ENCODE measurements around the gene C7orf25. TPM values are rescaled to one million over a fixed set of nuclear protein-coding genes. Genes with fewer than 3 reads are reported as not detected.

The C7orf25 gene
- total RNA-seq (2022; extraction: Qiagen RNA extraction), result 1.8 to 4.3 TPM (median 2.2 TPM) in 5 replicates

GRCh38 chr7:42911454-42912447 is at the start of gene C7orf25:
TSS of gene C7orf25 (minus strand) at chr7:42912070. CDS start at chr7:42910900, 1,170 bp downstream.

GRCh38 chr7:42931834-42932651 is 20.2 kb upstream of the C7orf25 start, which contains the start of the genes MRPL32 and PSMA2:
TSS of gene MRPL32 (plus strand) at chr7:42932376. CDS start at chr7:42932387, 11 bp downstream.
TSS of gene PSMA2 (minus strand) at chr7:42932174. CDS start at chr7:42932158, 16 bp downstream.

Other genes starting within 250 kb of the C7orf25 start
- 166 to 218 TPM (median 206 TPM) in 5 replicates for gene PSMA2, start 20.1 kb upstream of the C7orf25 start, total RNA-seq (2022; extraction: Qiagen RNA extraction)
- gene MRPL32, start 20.3 kb upstream of the C7orf25 start, total RNA-seq (2022; extraction: Qiagen RNA extraction), result 66.5 to 76.3 TPM (median 72.0 TPM) in 5 replicates
- gene HECW1, start 200.6 kb upstream of the C7orf25 start, total RNA-seq (2022; extraction: Qiagen RNA extraction), result 14.4 to 18.0 TPM (median 17.1 TPM) in 5 replicates

Data from A549 treated with Hydrocortisone at 1 μM for 4 hours (cell line).